ENCODE measurements around the gene RGS12. TPM values are rescaled to one million over a fixed set of nuclear protein-coding genes. Genes with fewer than 3 reads are reported as not detected.
A peak's percentile ranks its signal among the peaks of the same experiment; 100 is the strongest.

RGS12 gene
- polyA plus RNA-seq, 1 donor (not counting 4 experiments of a cell fraction or from before 2014, with no cell fraction given) = 34.0 TPM

DNA sequence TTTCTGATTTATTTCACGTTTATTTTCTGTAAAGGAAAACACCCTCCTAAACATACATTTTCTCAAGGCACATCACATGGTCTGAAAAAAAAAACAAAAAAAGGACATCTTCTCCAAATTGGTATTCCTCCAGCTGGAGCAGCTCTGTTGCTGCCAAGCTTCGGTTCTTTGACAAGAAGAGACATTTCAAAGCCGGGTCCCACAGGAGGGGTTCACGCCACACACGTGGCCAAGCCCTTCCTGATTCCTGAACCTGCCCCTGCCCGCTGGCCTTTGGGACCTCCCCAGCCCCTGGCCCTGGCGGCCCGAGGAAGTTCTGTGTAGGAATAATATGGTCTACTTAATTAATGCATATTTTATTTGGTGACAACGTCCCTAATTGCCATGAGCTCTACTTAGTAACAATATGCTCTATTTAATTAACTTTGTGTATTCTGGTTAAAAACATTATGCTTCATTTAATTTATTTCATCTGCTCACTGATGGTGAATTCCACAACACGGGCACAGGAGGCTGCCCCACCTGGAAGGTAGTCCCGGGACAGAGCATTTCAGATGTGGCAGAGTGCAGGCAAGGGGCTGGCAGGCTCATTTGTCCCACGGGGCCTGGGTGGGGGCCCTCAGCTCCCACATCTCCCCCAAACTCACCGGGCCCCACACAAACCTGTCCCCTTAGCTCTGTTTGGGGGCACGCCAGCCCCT is 5.4 kb upstream of the RGS12 start:
- Histone ChIP-seq H3K4me3 (ENCODE audit: control insufficient read depth in 2 of 3, extremely low read depth in 1 of 3, insufficient read depth in 2 of 3, low read depth in 1 of 3, low read length in 3 of 3) (no peak overlapping the region), H3K4me1 (ENCODE audit: control insufficient read depth, extremely low read depth, insufficient read depth, low read length) (peaks cover 15% of the 10 kb centered on the region), H2AFZ (ENCODE audit: control insufficient read depth, low read length) (no peak overlapping the region), H3K27me3 (ENCODE audit: control insufficient read depth, extremely low read depth, insufficient read depth, low read length) (peaks cover 39% of the 10 kb centered on the region), H3K36me3 (ENCODE audit: control insufficient read depth in 2 of 2, extremely low read depth in 1 of 2, insufficient read depth in 2 of 2, low read length in 2 of 2) (no peaks in the 10 kb centered on the region), H3K4me2 (ENCODE audit: control insufficient read depth, extremely low read depth, insufficient read depth, low read depth, low read length) (peak overlapping the region; percentile 18), H3K9me1 (ENCODE audit: control insufficient read depth, extremely low read depth, insufficient read depth, low read length) (no peaks in the 10 kb centered on the region), H3K9ac (ENCODE audit: control insufficient read depth, extremely low read depth, insufficient read depth, low read length) (no peak overlapping the region), H3K27ac (ENCODE audit: control insufficient read depth, insufficient read depth, low read length) (no peak overlapping the region), H3K79me2 (ENCODE audit: control insufficient read depth, insufficient read depth, low read length) (no peaks in the 10 kb centered on the region), H3K9me3 (ENCODE audit: control insufficient read depth, low read depth, low read length) (no peaks in the 10 kb centered on the region), H4K20me1 (ENCODE audit: control insufficient read depth, extremely low read depth, insufficient read depth, low read length) (no peaks in the 10 kb centered on the region)
- dilution Hi-C loops (cut with MboI; ENCODE audit: extremely low pct_ligation_motif_present, low sequenced_read_pairs) = no loop called here
- no peak for TF ChIP-seq EZH2 (IDR thresholded peaks at IDR 0.05; ENCODE audit: low read length)
- TF ChIP-seq, protein P1, sequence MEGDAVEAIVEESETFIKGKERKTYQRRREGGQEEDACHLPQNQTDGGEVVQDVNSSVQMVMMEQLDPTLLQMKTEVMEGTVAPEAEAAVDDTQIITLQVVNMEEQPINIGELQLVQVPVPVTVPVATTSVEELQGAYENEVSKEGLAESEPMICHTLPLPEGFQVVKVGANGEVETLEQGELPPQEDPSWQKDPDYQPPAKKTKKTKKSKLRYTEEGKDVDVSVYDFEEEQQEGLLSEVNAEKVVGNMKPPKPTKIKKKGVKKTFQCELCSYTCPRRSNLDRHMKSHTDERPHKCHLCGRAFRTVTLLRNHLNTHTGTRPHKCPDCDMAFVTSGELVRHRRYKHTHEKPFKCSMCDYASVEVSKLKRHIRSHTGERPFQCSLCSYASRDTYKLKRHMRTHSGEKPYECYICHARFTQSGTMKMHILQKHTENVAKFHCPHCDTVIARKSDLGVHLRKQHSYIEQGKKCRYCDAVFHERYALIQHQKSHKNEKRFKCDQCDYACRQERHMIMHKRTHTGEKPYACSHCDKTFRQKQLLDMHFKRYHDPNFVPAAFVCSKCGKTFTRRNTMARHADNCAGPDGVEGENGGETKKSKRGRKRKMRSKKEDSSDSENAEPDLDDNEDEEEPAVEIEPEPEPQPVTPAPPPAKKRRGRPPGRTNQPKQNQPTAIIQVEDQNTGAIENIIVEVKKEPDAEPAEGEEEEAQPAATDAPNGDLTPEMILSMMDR (optimal IDR thresholded peaks at IDR 0.05 in 1 of 3, IDR thresholded peaks at IDR 0.05 in 1 of 3, conservative IDR thresholded peaks at IDR 0.05 in 1 of 3; ENCODE audit: extremely low read depth in 1 of 3, insufficient read depth in 2 of 3, low read length in 3 of 3) = no peak
- FAIRE-seq = peak; percentile 46
- no peak for DNase-seq (ENCODE audit: low read depth, low spot score)

DNA sequence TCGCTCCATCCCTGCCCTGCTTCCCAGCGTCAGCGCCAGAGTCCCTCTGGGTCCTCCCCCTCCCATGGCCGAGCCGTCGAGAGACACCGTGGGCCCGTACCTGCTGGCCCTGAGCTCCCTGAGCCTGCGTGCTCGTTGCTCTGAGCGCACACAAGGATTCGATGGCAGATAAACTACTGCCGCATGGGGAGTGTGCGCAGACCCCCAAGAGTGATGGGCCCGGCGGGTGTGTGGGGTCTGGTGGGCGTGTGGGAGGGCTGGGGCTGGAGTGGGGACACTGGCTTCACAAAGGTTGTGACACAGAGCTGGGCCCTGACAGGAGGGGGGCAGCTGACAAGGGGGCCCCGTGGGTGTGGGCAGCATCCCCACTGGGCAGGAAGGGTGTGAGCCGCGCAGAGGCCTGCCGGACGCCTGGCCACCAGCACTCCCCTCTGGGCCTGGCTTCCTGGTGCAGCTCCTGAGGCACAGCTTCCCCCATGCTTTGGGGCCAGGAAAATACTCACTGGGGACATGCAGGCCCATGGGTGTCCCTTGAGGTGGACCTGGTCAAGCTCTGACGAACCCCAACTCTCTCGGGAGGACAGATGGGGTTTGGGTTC is 4.8 kb upstream of the RGS12 start:
- Histone ChIP-seq H3K27ac (ENCODE audit: control insufficient read depth, insufficient read depth, low read length) (no peak overlapping the region), H3K36me3 (ENCODE audit: control insufficient read depth in 2 of 2, extremely low read depth in 1 of 2, insufficient read depth in 2 of 2, low read length in 2 of 2) (no peaks in the 10 kb centered on the region), H3K4me2 (ENCODE audit: control insufficient read depth, extremely low read depth, insufficient read depth, low read depth, low read length) (no peak overlapping the region), H2AFZ (ENCODE audit: control insufficient read depth, low read length) (no peak overlapping the region), H3K4me3 (ENCODE audit: control insufficient read depth in 2 of 3, extremely low read depth in 1 of 3, insufficient read depth in 2 of 3, low read depth in 1 of 3, low read length in 3 of 3) (no peak overlapping the region), H3K9me1 (ENCODE audit: control insufficient read depth, extremely low read depth, insufficient read depth, low read length) (no peaks in the 10 kb centered on the region), H3K27me3 (ENCODE audit: control insufficient read depth, extremely low read depth, insufficient read depth, low read length) (peaks cover 39% of the 10 kb centered on the region), H4K20me1 (ENCODE audit: control insufficient read depth, extremely low read depth, insufficient read depth, low read length) (no peaks in the 10 kb centered on the region), H3K4me1 (ENCODE audit: control insufficient read depth, extremely low read depth, insufficient read depth, low read length) (peaks cover 15% of the 10 kb centered on the region), H3K9ac (ENCODE audit: control insufficient read depth, extremely low read depth, insufficient read depth, low read length) (no peak overlapping the region), H3K9me3 (ENCODE audit: control insufficient read depth, low read depth, low read length) (no peaks in the 10 kb centered on the region), H3K79me2 (ENCODE audit: control insufficient read depth, insufficient read depth, low read length) (no peaks in the 10 kb centered on the region)
- dilution Hi-C loops (cut with MboI; ENCODE audit: extremely low pct_ligation_motif_present, low sequenced_read_pairs) = no loop called here
- TF ChIP-seq, protein P1 (optimal IDR thresholded peaks at IDR 0.05 in 1 of 3, IDR thresholded peaks at IDR 0.05 in 1 of 3, conservative IDR thresholded peaks at IDR 0.05 in 1 of 3; ENCODE audit: extremely low read depth in 1 of 3, insufficient read depth in 2 of 3, low read length in 3 of 3) = no peak
- no peak for TF ChIP-seq EZH2 (IDR thresholded peaks at IDR 0.05; ENCODE audit: low read length)
- no peak for DNase-seq (ENCODE audit: low read depth, low spot score)
- no peak for FAIRE-seq

Measured in keratinocyte (primary cell).